ENCODE results near the gene MIEF2.

MIEF2 gene

DNA sequence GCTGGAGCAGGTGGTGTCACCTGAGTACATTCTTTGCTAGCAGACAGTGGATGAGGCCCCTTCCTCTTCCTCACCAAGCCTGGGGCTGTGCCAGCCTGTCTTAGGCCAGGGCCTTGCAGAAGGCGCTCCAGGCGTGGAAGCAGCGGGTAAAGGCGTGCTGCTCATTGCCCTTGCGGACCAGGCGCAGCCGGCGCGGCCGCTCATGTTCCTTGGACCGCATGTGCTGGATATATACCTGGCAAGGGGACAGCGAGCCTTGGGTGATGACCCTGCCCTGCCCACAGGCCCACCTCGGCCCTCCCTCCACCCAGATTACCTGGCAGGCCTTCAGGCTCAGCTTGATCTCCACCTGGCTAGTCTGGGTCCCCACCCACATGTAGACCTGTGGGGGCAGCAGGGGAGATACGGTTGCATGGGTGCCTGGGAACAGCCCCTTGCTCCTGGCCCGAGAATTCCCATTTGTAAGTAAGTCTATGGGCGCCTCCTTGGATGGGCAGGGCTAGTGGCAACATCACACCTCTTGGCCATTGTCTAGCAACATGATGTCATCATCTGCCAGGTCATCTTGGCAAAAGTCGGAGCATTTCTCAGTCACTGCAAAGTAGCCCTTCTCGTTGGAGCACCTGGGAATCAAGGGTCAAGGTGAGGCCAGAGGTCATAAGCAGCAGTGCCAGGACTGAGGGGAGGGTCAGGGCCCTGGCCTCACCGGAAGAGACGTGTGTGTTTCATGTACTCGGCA is 15.3 kb upstream of the MIEF2 start:
- in situ Hi-C loops (cut with MboI; ENCODE audit: low sequenced_read_pairs), result no loop called here
- H3K27me3 ChIP-seq (ENCODE audit: low read depth), result no peaks in the 10 kb centered on the region
- H3K4me3 ChIP-seq, result no peak overlapping the region
- no peaks in the 10 kb centered on the region for H3K9me3 ChIP-seq
- H3K36me3 ChIP-seq (replicated peaks), result peaks cover 70% of the 10 kb centered on the region
- no peaks in the 10 kb centered on the region for H3K4me1 ChIP-seq
- DNase-seq (ENCODE audit: low spot score in 2 of 2), result no peak

DNA sequence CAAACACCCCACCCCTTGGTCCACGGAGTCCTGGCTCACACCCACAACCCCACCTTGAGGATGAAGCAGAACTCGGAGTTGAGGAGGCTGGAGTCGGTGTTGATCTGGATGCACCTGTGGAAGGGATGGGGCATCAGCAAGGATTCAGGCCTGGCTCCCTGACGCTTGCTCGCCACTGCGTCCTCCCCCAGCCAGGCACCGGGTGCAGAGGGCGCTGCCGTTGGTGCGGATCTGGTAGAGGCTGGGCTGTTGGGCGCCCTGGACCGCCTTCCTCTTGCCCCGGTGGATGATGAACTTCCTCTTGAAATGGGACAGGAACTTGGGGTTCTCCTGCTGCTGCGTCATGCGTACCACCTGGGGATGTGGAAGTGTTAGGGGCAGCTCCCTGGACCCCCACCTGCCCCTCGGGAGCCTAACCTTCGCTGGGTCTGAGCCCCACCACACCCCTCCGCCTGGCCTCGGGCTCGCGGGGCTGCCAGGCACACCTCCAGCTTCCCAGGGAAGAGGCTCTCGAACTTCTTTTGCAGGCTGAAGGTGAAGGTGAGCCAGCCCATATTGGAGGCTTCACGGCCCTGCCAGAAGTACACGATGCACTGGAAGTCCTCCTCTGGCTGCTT is 14.2 kb upstream of the MIEF2 start:
- no peak for DNase-seq (ENCODE audit: low spot score in 2 of 2)
- Histone ChIP-seq H3K27me3 (ENCODE audit: low read depth) (no peaks in the 10 kb centered on the region), H3K36me3 (replicated peaks) (peaks cover 77% of the 10 kb centered on the region), H3K9me3 (no peaks in the 10 kb centered on the region), H3K4me3 (no peak overlapping the region), H3K4me1 (no peaks in the 10 kb centered on the region)
- in situ Hi-C loops (cut with MboI; ENCODE audit: low sequenced_read_pairs), result no loop called here

DNA sequence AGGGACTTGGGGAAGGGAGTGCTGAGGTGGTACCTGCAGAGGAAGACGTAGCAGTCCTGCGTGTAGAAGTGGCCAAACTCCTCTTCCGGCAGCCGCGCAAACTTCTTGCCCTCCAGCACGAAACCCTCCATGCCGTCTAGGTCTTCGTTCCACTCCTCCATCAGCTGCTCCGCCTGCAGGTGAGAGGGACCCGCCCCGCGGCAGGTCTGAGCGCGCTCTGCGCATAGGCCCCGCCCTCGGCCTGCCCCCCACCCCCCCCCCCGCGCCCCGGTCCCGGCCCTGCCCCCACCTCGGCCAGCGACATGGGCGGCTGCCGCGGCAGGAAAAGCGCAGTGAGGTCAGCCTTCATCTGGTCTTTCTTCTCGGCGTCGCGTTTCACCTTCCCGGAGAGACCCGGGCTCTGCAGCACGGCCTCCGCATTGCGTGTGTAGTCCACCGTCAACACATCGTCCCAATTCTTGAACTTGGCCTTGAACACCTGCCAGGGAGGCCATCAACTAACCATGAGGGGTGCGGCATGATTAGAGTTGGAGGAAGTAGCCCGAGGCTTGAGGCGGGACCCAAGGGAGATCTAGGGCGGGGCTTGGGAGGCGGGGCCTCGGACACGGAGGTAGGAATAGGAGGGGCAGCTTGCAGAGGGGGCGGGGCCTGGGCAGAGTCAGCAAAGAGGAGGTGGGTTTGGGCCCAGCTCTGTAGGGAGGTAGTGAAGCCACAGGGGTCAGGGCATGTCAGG is 13.4 kb upstream of the MIEF2 start:
- Histone ChIP-seq H3K9me3 (no peaks in the 10 kb centered on the region), H3K4me1 (no peaks in the 10 kb centered on the region), H3K4me3 (no peak overlapping the region), H3K36me3 (replicated peaks) (peaks cover 78% of the 10 kb centered on the region), H3K27me3 (ENCODE audit: low read depth) (no peaks in the 10 kb centered on the region)
- DNase-seq (ENCODE audit: low spot score in 2 of 2), result peak; percentile 38 to 86
- in situ Hi-C loops (cut with MboI; ENCODE audit: low sequenced_read_pairs), result no loop called here

DNA sequence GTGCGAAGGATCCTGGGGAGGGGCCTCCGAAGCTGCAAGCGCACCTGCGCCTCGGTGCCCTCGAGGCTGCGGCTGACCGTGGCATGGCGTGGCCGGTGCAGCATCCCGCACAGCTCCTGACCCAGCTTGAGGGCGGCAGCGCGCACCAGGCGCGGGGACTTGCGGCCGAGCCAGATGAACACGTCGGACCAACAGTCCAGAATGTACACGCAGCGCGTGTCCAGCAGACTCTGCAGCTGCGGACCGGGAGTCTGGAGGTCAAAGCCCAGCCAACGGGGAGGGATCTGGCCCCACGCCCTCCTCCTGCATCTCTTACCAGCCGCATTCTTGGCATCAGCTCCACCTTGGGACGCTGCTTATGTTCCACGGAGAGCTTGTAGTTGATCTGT is 12.9 kb upstream of the MIEF2 start:
- no peak overlapping the region for H3K4me3 ChIP-seq
- H3K36me3 ChIP-seq (replicated peaks), result peaks cover 82% of the 10 kb centered on the region
- H3K9me3 ChIP-seq, result no peaks in the 10 kb centered on the region
- no peak for DNase-seq (ENCODE audit: low spot score in 2 of 2)
- in situ Hi-C loops (cut with MboI; ENCODE audit: low sequenced_read_pairs), result no loop called here
- no peaks in the 10 kb centered on the region for H3K27me3 ChIP-seq (ENCODE audit: low read depth)
- H3K4me1 ChIP-seq, result no peaks in the 10 kb centered on the region

DNA sequence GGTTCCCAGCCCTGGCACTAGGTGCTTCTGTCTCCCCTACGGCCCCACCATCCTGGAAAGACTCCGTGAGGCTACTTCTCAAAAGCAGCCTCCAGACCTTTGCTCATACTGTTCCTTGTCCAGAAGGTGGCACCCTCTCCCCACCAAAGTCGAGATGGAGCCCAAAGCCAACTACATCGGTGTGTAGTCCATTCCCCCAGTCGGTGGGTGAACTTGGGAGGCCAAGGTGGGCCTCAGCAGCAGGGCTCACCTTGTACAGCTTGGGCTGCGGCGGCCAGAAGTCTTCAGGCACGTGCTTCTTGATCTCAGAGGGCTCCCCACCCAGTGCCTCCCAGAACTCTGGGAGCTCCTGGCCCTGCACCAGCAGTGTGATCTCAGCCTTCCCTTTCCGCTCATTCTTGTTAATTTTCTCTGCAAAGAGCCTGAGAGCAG is 12.1 kb upstream of the MIEF2 start:
- Histone ChIP-seq H3K36me3 (replicated peaks) (peaks cover 82% of the 10 kb centered on the region), H3K9me3 (no peaks in the 10 kb centered on the region), H3K4me3 (no peak overlapping the region), H3K27me3 (ENCODE audit: low read depth) (no peaks in the 10 kb centered on the region), H3K4me1 (no peaks in the 10 kb centered on the region)
- in situ Hi-C loops (cut with MboI; ENCODE audit: low sequenced_read_pairs), result no loop called here
- DNase-seq (ENCODE audit: low spot score in 2 of 2), result peak; percentile 60 to 85

DNA sequence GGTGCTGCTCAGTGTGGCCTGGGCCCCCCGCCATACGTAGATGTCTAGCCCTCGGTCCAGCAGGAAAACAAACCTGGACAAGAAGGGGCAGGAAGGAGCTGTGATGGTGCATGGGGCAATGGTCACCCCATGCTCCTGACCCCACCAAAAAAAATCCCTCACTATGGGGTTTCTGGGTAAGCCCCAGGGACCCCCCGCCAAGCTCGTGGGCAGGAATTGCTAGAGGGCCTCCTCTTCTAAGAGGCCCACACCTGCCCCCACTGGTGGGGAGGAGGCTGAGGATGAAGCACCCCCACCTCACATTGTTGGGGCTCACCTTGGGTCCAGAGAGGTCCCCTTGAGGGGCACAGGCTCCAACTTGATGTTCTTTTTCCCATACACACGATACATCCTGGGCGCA is 11.7 kb upstream of the MIEF2 start:
- no peaks in the 10 kb centered on the region for H3K4me1 ChIP-seq
- H3K27me3 ChIP-seq (ENCODE audit: low read depth), result no peaks in the 10 kb centered on the region
- in situ Hi-C loops (cut with MboI; ENCODE audit: low sequenced_read_pairs), result no loop called here
- H3K36me3 ChIP-seq (replicated peaks), result peaks cover 82% of the 10 kb centered on the region
- H3K4me3 ChIP-seq, result no peak overlapping the region
- H3K9me3 ChIP-seq, result no peaks in the 10 kb centered on the region
- no peak for DNase-seq (ENCODE audit: low spot score in 2 of 2)

DNA sequence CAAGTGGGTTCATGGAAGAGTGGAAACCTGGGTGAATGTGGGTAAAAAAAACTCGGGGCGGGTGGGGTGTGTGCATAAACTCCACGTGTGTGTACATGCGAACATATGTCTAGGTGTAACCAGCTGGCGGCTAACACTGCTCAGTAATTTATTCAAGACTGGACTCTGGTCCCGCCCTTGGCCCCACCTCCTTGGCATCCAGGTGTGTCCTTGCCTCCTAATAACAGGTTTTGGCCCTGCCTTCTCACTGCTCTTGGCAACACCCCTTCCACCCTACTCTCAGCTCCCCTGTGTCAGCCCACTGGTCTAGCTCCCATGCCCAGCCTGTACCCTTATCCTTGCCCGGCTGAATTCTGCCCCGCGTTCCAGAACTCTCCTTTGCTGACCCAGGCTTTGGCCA is 10.2 kb upstream of the MIEF2 start:
- no peak for DNase-seq (ENCODE audit: low spot score in 2 of 2)
- in situ Hi-C loops (cut with MboI; ENCODE audit: low sequenced_read_pairs), result no loop called here
- Histone ChIP-seq H3K9me3 (no peaks in the 10 kb centered on the region), H3K27me3 (ENCODE audit: low read depth) (no peaks in the 10 kb centered on the region), H3K4me1 (no peaks in the 10 kb centered on the region), H3K36me3 (replicated peaks) (peaks cover 87% of the 10 kb centered on the region), H3K4me3 (no peak overlapping the region)

DNA sequence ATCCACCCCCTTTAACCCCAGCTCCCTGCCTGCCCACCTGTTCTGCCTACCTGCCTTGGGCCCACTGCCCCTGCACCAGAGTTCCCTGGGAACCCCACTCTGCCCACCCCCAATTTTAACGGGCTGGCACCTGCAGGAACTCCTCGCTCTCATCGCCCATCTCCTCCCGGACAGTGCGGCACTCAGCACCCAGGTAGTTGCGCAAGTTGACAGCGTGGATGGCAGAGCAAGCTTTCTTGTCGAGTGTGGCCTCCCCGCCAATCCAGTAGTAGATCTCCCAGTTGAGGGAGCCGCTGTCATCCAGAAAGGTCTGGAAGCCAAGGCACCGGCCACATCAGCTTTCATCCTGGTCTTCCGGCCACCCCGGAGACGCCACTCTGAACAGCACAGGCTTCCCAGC is 9.8 kb upstream of the MIEF2 start:
- no peak for DNase-seq (ENCODE audit: low spot score in 2 of 2)
- Histone ChIP-seq H3K4me3 (no peak overlapping the region), H3K36me3 (replicated peaks) (peaks cover 85% of the 10 kb centered on the region), H3K27me3 (ENCODE audit: low read depth) (no peaks in the 10 kb centered on the region), H3K4me1 (no peaks in the 10 kb centered on the region), H3K9me3 (no peaks in the 10 kb centered on the region)
- in situ Hi-C loops (cut with MboI; ENCODE audit: low sequenced_read_pairs), result no loop called here

DNA sequence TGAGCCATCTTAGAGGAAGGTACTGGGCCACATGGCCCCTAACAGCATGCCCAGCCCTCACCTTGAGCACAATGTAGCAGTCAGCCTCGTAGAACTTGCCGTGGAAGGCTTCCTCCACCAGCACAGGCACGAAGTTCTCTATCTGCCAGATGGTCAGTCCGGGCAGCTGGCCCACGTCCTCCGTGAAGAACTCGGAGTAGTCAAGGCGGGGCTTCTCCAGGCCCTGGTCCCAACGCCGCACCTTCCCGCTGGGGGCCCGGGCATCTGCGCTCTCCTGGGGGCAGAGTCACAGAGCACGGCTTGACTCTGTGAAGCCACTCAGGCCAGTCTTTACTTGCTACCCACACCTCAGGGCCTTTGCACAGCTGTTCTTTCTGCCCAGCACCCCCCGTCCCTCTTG is 9.3 kb upstream of the MIEF2 start:
- Histone ChIP-seq H3K36me3 (replicated peaks) (peaks cover 81% of the 10 kb centered on the region), H3K4me3 (no peak overlapping the region), H3K27me3 (ENCODE audit: low read depth) (no peaks in the 10 kb centered on the region), H3K4me1 (no peaks in the 10 kb centered on the region), H3K9me3 (no peaks in the 10 kb centered on the region)
- in situ Hi-C loops (cut with MboI; ENCODE audit: low sequenced_read_pairs), result no loop called here
- DNase-seq (ENCODE audit: low spot score in 2 of 2), result no peak

DNA sequence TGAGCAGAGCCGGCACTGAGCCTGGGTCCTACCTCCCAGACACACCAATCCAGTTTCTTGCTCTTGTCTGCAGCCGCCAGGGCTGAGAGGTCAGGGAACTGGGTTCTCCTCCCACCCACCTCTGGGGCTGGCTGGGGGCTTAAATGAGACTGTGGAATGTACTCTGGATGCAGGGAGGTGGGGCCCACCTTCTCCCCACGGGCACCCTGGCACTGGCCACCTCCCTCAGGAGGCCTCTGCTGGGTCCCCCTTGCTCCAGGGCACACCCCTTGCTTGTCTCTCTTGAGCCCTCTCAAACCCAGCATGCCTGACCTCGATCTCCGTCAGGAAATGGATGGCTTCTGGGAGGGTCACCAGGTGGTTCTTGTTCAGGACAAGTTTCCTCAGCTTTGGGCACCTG is 8.3 kb upstream of the MIEF2 start:
- no peaks in the 10 kb centered on the region for H3K9me3 ChIP-seq
- H3K4me3 ChIP-seq, result no peak overlapping the region
- in situ Hi-C loops (cut with MboI; ENCODE audit: low sequenced_read_pairs), result no loop called here
- peaks cover 75% of the 10 kb centered on the region for H3K36me3 ChIP-seq (replicated peaks)
- H3K27me3 ChIP-seq (ENCODE audit: low read depth), result no peaks in the 10 kb centered on the region
- peaks cover 2% of the 10 kb centered on the region for H3K4me1 ChIP-seq
- DNase-seq (ENCODE audit: low spot score in 2 of 2), result no peak

DNA sequence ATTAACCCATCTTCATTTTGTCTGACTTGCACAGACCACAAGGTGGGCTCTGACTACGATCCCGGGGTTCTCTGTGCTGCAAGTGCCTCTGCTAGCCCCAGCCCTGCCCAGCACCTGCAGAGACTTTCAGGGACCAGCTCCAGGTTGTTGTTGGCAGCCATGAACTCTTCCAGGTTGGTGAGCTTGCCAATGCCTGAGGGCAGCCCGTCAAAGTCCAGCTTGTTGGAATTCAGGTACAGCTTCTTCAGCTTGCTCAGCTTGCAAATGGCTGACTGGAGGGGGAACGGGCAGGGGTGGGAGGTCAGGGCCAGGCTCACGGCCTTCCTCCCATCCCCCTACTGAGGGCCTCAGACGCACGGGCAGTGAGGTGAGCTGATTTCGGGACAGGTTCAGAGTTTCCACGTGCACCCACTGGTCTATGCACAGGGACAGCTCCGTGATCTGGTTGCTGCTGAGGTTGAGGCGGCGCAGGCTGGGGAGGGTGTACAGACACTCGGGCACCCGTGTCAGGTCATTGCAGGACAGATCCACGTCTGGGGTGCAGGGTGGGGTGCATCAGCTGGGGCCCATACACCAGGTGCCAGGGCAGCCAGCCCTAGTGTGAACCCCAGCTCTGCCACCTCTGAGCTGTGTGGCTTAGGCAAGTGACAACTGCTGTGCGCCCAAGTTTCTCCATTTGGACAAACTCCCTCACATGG is 7.1 kb upstream of the MIEF2 start:
- no peak for DNase-seq (ENCODE audit: low spot score in 2 of 2)
- Histone ChIP-seq H3K27me3 (ENCODE audit: low read depth) (no peaks in the 10 kb centered on the region), H3K4me1 (peaks cover 8% of the 10 kb centered on the region), H3K9me3 (no peaks in the 10 kb centered on the region), H3K36me3 (replicated peaks) (peaks cover 67% of the 10 kb centered on the region), H3K4me3 (no peak overlapping the region)
- in situ Hi-C loops (cut with MboI; ENCODE audit: low sequenced_read_pairs), result no loop called here

DNA sequence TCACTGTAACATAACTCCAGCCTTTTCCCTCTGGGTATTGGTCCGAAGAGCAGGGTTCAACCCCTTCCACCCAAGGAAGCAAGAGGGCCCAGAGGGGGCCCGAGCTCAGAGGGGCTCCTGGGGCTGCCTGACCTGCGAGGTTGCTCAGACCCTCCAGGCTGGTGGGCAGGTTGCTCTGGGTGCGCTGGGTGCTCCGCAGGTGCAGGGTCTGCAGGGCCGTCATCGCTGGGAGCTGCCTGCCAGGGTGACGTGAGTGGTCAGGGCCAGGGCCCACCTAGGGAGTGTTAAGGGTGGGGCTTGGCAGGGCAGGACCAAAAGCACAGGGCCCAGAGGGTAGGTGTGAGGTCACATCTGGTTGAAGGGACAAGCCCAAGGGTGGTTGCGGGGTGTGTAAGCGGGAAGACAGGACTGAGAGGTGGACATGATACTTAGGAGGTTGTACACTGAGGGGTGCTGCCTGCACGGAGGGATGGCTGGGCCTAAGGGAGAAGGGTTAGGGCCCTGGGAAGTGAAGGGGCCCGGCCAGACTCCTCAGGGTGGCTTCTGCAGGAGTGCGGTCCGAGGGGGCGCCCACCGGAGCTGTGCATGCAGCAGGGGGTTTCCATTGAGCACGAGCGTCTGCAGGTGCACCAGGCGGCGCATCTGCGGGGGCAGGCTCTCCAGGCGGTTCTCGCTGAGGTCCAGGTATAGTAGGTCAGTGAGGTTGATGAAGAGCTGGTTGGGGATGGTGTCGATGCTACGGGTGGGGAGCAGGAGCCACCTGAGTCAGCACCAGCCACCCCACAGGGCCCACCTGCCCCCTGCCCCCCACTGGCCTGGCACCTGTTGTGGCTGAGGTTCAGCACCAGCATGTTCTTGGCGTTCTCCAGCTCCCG is 6.3 kb upstream of the MIEF2 start:
- H3K36me3 ChIP-seq (replicated peaks), result peaks cover 60% of the 10 kb centered on the region
- peaks cover 13% of the 10 kb centered on the region for H3K4me1 ChIP-seq
- H3K27me3 ChIP-seq (ENCODE audit: low read depth), result no peaks in the 10 kb centered on the region
- no peaks in the 10 kb centered on the region for H3K9me3 ChIP-seq
- in situ Hi-C loops (cut with MboI; ENCODE audit: low sequenced_read_pairs), result no loop called here
- DNase-seq (ENCODE audit: low spot score in 2 of 2), result no peak
- no peak overlapping the region for H3K4me3 ChIP-seq
